Neutrophil (primary cell): ENCODE results near the gene HOXC9.

ENCODE experiments used
- H3K27ac ChIP-seq: fragments of 200-600 bp; sonication (generic); 2 replicates; pipeline ENCODE4 v1.5.1; 2016; ENCODE audit warnings: mild to moderate bottlenecking, moderate library complexity
- H3K27me3 ChIP-seq: fragments of 200-600 bp; sonication (generic); 2 replicates; pipeline ENCODE4 v1.6.0; 2016; ENCODE audit warnings: mild to moderate bottlenecking
- H3K36me3 ChIP-seq: fragments of 200-600 bp; sonication (generic); 2 replicates; pipeline ENCODE4 v1.5.1; 2017
- H3K4me1 ChIP-seq, 2 experiments: fragments of 200-600 bp in 1 of 2; sonication (generic) in 1 of 2; 1 replicate in 1 of 2; 2 replicates in 1 of 2; pipeline versions ENCODE4 v1.5.1 to v1.6.1; 2013 to 2016; ENCODE audit warnings: low read depth in 1 of 2, low read length in 1 of 2, mild to moderate bottlenecking in 1 of 2, moderate library complexity in 1 of 2; ENCODE audit not compliant: control insufficient read depth in 1 of 2, insufficient read depth in 1 of 2
- H3K4me3 ChIP-seq, 2 experiments: fragments of 200-600 bp in 1 of 2; sonication (generic) in 1 of 2; 1 replicate in 1 of 2; 2 replicates in 1 of 2; pipeline ENCODE4 v1.5.1; 2013 to 2016; ENCODE audit warnings: low read depth in 1 of 2, low read length in 1 of 2, mild to moderate bottlenecking in 1 of 2, moderate library complexity in 1 of 2
- H3K9me3 ChIP-seq: fragments of 200-600 bp; sonication (generic); 2 replicates; pipeline ENCODE4 v1.5.1; 2016
- CTCF ChIP-seq: fragments of 200-600 bp; sonication (generic); IDR thresholded peaks from 2 replicates; pipeline ENCODE4 v1.5.1; 2016; ENCODE audit warnings: antibody characterized with exemption

Gene HOXC9

GRCh38 chr12:54019924-54020590 is 20.1 kb downstream of the HOXC9 start:
- Histone ChIP-seq H3K4me1 (peaks cover 2 to 10% of the 10 kb centered on the region in 2 experiments), H3K4me3 (no peak overlapping the region), H3K9me3 (no peaks in the 10 kb centered on the region), H3K36me3 (no peaks in the 10 kb centered on the region), H3K27me3 (peaks cover 100% of the 10 kb centered on the region), H3K27ac (no peak overlapping the region)
- TF ChIP-seq CTCF, result no peak

GRCh38 chr12:54020591-54021405 is 20.8 kb downstream of the HOXC9 start:
- Histone ChIP-seq H3K27me3 (peaks cover 100% of the 10 kb centered on the region), H3K4me1 (peaks cover 2 to 10% of the 10 kb centered on the region in 2 experiments)

GRCh38 chr12:54021432-54022013 is 21.6 kb downstream of the HOXC9 start:
- no peaks in the 10 kb centered on the region for H3K9me3 ChIP-seq
- no peak overlapping the region for H3K27ac ChIP-seq
- peaks cover 2 to 10% of the 10 kb centered on the region in 2 experiments for H3K4me1 ChIP-seq
- H3K36me3 ChIP-seq, result no peaks in the 10 kb centered on the region
- H3K4me3 ChIP-seq, result no peak overlapping the region
- TF ChIP-seq CTCF, result no peak
- peaks cover 100% of the 10 kb centered on the region for H3K27me3 ChIP-seq

More at GRCh38 chr12:54020591-54021405, 20.8 kb downstream of the HOXC9 start:
- no peaks in the 10 kb centered on the region for H3K9me3 ChIP-seq
- TF ChIP-seq CTCF, result no peak
- no peaks in the 10 kb centered on the region for H3K36me3 ChIP-seq
- no peak overlapping the region for H3K27ac ChIP-seq
- no peak overlapping the region for H3K4me3 ChIP-seq

- H3K27me3 ChIP-seq, result peaks cover 100% of the 10 kb centered on the region
- TF ChIP-seq CTCF, result no peak
- no peak overlapping the region for H3K4me3 ChIP-seq
- no peaks in the 10 kb centered on the region for H3K9me3 ChIP-seq
- no peaks in the 10 kb centered on the region for H3K36me3 ChIP-seq
- H3K4me1 ChIP-seq, result peaks cover 0 to under 1% of the 10 kb centered on the region in 2 experiments
- H3K27ac ChIP-seq, result no peak overlapping the region
Observed at GRCh38 chr12:54022960-54023884, 23.3 kb downstream of the HOXC9 start.

GRCh38 chr12:54024127-54024526 is 24.2 kb downstream of the HOXC9 start:
- Histone ChIP-seq H3K36me3 (no peaks in the 10 kb centered on the region), H3K4me3 (no peak overlapping the region), H3K27me3 (peaks cover 100% of the 10 kb centered on the region), H3K4me1 (no peaks in the 10 kb centered on the region), H3K27ac (no peak overlapping the region), H3K9me3 (no peaks in the 10 kb centered on the region)
- TF ChIP-seq CTCF, result no peak
